GM21390 (cell line): ENCODE measurements around the gene FHOD3.

Source experiments
- ATAC-seq: cut with Tn5 transposase; IDR thresholded peaks from one replicate; pipeline ENCODE4 v1.9.1; 2021; ENCODE audit not compliant: unreplicated experiment

The FHOD3 gene

GRCh38 chr18:36297417-36298125, at the start of gene FHOD3:
Gene FHOD3, plus strand, starts transcription at chr18:36297713. Its CDS starts 123 bp downstream, at chr18:36297836.
- ATAC-seq: peak; percentile 71

DNA sequence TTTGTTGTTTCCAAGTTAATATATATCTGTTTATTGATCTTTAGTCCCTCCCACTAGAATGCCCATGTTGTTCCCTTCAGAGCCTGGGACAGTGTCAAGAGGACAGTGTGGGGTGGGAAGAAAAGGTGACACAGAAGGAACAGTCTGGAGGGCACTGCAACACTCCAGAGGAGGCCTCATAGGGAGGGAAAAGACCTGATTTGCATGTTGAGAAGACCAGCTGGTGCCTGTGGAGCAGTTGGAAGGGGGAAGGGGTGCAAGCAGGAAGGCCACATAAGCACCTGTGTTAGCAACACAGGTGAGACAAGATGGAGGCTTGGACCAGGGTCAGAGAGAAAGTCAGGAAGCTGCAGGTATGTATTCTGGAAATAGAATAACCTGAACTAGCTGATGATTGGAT, 48.1 kb upstream of the FHOD3 start:
- no peak for ATAC-seq

- no peak for ATAC-seq
Observed at GRCh38 chr18:36250827-36251226, 46.7 kb upstream of the FHOD3 start.

GRCh38 chr18:36255072-36255698, 42.3 kb upstream of the FHOD3 start:
- ATAC-seq: no peak

- ATAC-seq: no peak
Observed at GRCh38 chr18:36256094-36256493, 41.4 kb upstream of the FHOD3 start.

GRCh38 chr18:36262971-36263370, 34.5 kb upstream of the FHOD3 start:
- ATAC-seq: no peak

- ATAC-seq: no peak
Observed at GRCh38 chr18:36264283-36264682, 33.2 kb upstream of the FHOD3 start.

DNA sequence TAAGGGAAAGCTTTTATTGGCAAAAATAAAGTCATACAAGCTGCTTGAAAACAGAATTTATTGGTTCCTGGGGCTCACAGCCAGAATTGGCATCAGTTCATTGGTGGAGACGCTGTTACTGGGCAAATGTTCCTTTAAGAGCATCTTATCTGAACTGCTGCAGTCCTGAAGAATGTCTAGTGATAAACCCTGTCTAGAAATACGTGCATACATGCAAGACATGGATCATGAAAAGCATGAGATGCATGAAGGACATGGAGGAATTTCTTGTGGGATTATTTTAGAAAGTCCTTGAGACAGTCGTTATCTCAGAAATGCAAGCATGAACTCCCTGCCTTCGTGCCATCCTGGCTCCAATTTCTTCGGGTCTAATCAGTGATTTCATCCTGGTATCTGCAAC, 32.5 kb upstream of the FHOD3 start:
- ATAC-seq: no peak

GRCh38 chr18:36269157-36269556, 28.4 kb upstream of the FHOD3 start:
- ATAC-seq: no peak

GRCh38 chr18:36271153-36271552, 26.4 kb upstream of the FHOD3 start:
- ATAC-seq: no peak

DNA sequence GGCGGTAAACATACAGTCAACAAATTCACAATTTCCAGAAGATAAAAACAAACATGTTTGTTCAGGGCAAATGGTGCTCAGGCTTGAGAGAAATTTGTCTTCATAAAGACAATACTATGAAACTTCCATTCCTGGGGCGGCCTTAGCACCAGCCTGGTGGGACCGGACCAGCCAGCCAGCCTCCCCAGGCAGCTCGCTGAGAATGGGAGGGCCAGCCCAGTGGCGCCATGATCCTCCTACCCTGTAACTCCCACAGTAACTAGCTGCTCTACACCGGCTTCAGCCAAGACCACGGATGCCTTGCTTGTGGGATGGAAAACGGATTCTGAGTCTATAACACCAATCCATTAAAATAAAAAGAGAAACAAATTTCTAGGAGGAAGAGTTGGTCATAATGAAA, 24.2 kb upstream of the FHOD3 start:
- no peak for ATAC-seq

- no peak for ATAC-seq
Observed at GRCh38 chr18:36274083-36274715, 23.3 kb upstream of the FHOD3 start.

GRCh38 chr18:36275561-36275960, 22.0 kb upstream of the FHOD3 start:
- ATAC-seq: no peak

DNA sequence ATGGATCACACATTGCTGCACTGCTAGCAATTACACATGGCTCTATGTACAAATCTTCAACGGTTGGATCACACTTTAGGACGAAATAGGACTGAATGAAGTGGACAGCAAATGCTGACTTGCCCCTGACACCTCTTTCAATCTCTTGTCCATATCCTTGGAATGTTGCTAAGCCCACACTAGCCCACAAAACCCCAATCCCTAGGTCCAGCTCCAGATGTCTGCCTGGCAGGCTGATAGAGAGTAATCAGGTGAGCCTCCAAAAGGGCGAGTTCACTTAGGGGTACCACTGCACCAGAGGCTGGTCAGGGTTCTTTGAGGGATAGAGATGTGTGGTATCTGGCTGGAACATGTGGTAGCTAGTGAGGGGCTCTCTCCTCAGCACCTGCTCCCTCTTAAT, 18.5 kb upstream of the FHOD3 start:
- ATAC-seq: no peak

- ATAC-seq: no peak
Observed at GRCh38 chr18:36281936-36282335, 15.6 kb upstream of the FHOD3 start.

GRCh38 chr18:36283448-36283847, 14.1 kb upstream of the FHOD3 start:
- ATAC-seq: no peak

DNA sequence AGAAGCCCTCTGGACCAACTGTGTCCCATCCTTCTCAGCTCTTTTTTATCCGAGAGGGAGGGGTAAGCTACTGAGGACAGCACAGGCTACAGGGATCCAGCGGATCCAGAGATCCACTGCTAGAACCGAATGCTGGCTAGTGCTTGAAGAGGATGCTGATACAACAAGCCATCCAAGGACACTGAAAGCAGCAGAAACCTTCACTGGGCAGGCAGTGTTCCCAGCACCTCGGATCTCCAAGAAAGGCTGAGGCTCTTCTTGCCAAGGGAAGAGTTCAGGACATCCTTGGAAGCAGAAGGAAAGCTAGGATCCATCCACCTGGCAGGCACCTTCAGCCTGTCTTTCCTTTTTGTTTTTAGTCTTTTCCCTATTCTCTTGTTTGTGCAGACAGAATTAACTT, 13.2 kb upstream of the FHOD3 start:
- ATAC-seq: no peak

- ATAC-seq: no peak
Observed at GRCh38 chr18:36284671-36285295, 12.7 kb upstream of the FHOD3 start.

- ATAC-seq: no peak
Observed at GRCh38 chr18:36287653-36288052, 9.9 kb upstream of the FHOD3 start.

DNA sequence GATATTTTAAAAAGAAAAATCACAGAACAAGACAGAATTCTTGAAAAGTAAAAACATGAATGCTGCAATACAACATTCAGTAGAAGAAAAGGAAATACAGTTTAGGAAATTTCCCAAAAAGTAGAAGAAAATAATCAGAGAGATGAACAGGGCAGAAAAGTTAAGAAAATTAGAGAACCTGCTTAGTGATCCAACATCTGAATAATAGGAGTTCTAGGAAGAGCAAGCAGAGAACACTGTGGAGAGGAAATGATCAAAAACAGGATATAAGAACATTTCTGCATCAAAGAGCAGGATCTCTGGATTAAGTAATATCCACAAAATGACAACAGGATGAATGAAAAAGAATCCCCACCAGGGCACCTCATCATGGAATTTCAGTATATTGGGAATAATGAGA, 8.8 kb upstream of the FHOD3 start:
- no peak for ATAC-seq

GRCh38 chr18:36294031-36294430, 3.5 kb upstream of the FHOD3 start:
- no peak for ATAC-seq

DNA sequence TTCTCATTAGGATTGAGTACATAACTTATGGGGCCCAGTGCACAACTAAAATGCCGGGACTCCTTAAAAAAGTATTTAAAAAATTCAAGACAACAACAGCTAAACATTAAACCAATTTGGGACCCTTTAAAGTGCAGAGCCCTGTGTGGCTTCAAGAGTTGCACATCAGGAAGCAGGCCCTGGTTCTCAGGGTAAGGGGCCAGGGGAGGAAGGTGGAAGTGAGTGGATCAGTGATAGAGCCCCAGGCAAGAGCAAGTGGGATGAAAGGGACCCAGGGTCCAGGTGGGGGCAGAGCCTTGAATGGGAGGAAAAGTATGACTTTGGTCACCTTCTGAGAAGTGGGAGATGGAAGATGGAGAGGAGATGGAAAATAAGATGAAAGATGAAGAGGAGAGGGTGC, 2.3 kb upstream of the FHOD3 start:
- no peak for ATAC-seq
